Aorta (tissue), 5 donors: ENCODE measurements around the gene MEGF11. TPM values are rescaled to one million over a fixed set of nuclear protein-coding genes. Genes with fewer than 3 reads are reported as not detected.
"Not testable (repeated sequence)": the region's sequence is repeated elsewhere in the genome, so short reads cannot be mapped to it uniquely, and the experiment has no call there.

ENCODE experiments used
- ATAC-seq: fragments of 200-7000 bp; cut with Tn5 transposase; one replicate; pipeline ENCODE4 v1.9.1; 2022; ENCODE audit warnings: moderate library complexity; ENCODE audit not compliant: low FRiP score
- DNase-seq, 2 donors: peaks; one replicate each; pipeline ENCODE4 v3.0.0-alpha.2; 2020
- H3K27ac ChIP-seq, 2 donors: one replicate each; pipeline ENCODE4 v1.5.1; 2013; ENCODE audit warnings: low read length in 2 of 2, mild to moderate bottlenecking in 2 of 2, moderate library complexity in 2 of 2, control low read depth in 1 of 2, inconsistent platforms in 1 of 2, low read depth in 1 of 2
- H3K27me3 ChIP-seq, 2 donors: one replicate each; pipeline ENCODE4 v1.6.1; 2013; ENCODE audit warnings: control low read depth in 1 of 2, low read length in 1 of 2, mild to moderate bottlenecking in 1 of 2, moderate library complexity in 1 of 2; ENCODE audit not compliant: insufficient read depth in 2 of 2, control insufficient read depth in 1 of 2
- H3K36me3 ChIP-seq, 2 donors: one replicate each; pipeline ENCODE4 v1.6.1; 2013; ENCODE audit warnings: control low read depth in 1 of 2, low read length in 1 of 2, mild to moderate bottlenecking in 1 of 2; ENCODE audit not compliant: insufficient read depth in 2 of 2, control insufficient read depth in 1 of 2
- H3K4me1 ChIP-seq, 2 donors: one replicate each; pipeline ENCODE4 v1.6.1; 2013; ENCODE audit warnings: low read length in 2 of 2, control low read depth in 1 of 2, mild to moderate bottlenecking in 1 of 2, moderate library complexity in 1 of 2; ENCODE audit not compliant: insufficient read depth in 2 of 2, control insufficient read depth in 1 of 2
- H3K4me3 ChIP-seq, 2 donors: one replicate each; pipeline ENCODE4 v1.5.1; 2013; ENCODE audit warnings: low read length in 2 of 2, control low read depth in 1 of 2, mild to moderate bottlenecking in 1 of 2
- H3K9me3 ChIP-seq: one replicate; pipeline ENCODE4 v1.6.1; 2013; ENCODE audit warnings: mild to moderate bottlenecking, low read length; ENCODE audit not compliant: control insufficient read depth
- WGBS, 2 donors: extraction: QIAGEN DNeasy Blood & Tissue Kit; methylation state at CpG; one replicate each; pipeline ENCODE4 v1.1.7; 2013; 5-methylcytosine and 5-hydroxymethylcytosine counted together
- intact Hi-C, 2 donors: fragments of 100-400 bp; cut with DNase I; formaldehyde crosslinking; loops; one replicate each; pipeline versions ENCODE4 v1.14.2 to v1.15.0; 2022
- polyA plus RNA-seq, 2 donors: library from polyadenylated mRNA; stranded (reverse); fragments of 200-250 nt; gene quantifications; one replicate each; pipeline ENCODE4 v1.2.3, GENCODE V29; 2013
- total RNA-seq, 2 donors: library from RNA; stranded (reverse); fragmentation: NEBNext Ultra II Directional; extraction: Animal tissue kit (Norgen Biotek cat#: 25700); gene quantifications; one replicate each; pipeline ENCODE4 v1.2.1, GENCODE V29; 2021
- donor health status: healthy with polysubstance abuse.
- donor health status: Bipolar disorder and iron deficiency.
- donor health status: DM: no; HTN: no; CAD: no.
- donor health status: DM: no; HTN: no; CAD: no.
- donor health status: DM: yes; HTN: yes; CAD: no.

The MEGF11 gene
- total and polyA plus RNA-seq, 4 donors, result not detected

DNA sequence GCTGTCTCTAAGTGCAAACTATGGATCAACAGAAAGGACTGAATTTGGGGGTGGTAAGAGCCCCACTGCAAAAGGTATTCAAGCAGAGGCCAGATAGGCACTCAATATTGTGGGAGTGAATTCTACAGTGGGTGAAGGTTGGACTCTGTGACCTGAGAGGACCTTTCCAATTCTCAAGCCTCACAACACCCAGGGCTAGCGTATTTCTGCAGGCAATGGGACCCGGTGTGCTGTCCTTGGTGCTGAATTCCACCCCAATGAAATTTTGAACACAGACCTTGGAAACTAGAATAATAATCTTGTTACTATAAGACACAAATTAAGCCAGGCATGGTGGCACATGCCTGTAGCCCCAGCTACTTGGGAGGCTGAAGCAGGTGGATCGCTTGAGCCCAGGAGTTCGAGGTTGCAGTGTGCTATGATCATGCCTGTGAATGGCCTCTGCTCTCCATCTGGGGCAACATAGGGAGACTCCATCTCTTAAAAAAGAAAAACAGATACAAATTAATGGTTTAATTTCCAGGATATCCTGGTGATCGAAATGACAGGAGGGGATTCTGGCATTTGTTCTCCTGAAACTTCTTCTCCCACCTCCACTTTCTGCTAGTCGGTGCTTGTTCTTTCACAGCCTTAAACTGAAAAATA, 248.8 kb downstream of the MEGF11 start:
- ATAC-seq (no peak), DNase-seq (peak in 1 of 2 donors; percentile 34)
- H3K36me3 ChIP-seq, result no peaks in the 10 kb centered on the region
- 38 to 39% methylated on average over 6 of the region's 6 CpGs for WGBS, 2 donors
- intact Hi-C loops, result no loop called here
- peaks cover 0 to 2% of the 10 kb centered on the region in 2 donors for H3K27me3 ChIP-seq
- no peak overlapping the region for H3K4me3 ChIP-seq
- H3K4me1 ChIP-seq, result no peaks in the 10 kb centered on the region
- no peak overlapping the region for H3K27ac ChIP-seq
- peaks cover 1% of the 10 kb centered on the region for H3K9me3 ChIP-seq

- H3K9me3 ChIP-seq, H3K4me1 ChIP-seq, H3K4me3 ChIP-seq, DNase-seq, H3K27ac ChIP-seq, intact Hi-C loops, ATAC-seq, H3K27me3 ChIP-seq, H3K36me3 ChIP-seq: not testable (repeated sequence)
- 78 to 87% methylated on average over 4 of the region's 4 CpGs for WGBS, 2 donors
These were observed 250.4 kb downstream of the MEGF11 start for GRCh38 chr15:66003129-66003528.

- intact Hi-C loops, result no loop called here
- H3K9me3 ChIP-seq, result no peaks in the 10 kb centered on the region
- H3K4me3 ChIP-seq, result no peak overlapping the region
- ATAC-seq (no peak), DNase-seq (no peak)
- no peaks in the 10 kb centered on the region for H3K4me1 ChIP-seq
- no peaks in the 10 kb centered on the region for H3K36me3 ChIP-seq
- H3K27ac ChIP-seq, result no peak overlapping the region
- WGBS, 2 donors, result 14 to 16% methylated on average over 8 of the region's 8 CpGs
- no peaks in the 10 kb centered on the region for H3K27me3 ChIP-seq
These were observed 251.7 kb downstream of the MEGF11 start for GRCh38 chr15:66001717-66002426.

DNA sequence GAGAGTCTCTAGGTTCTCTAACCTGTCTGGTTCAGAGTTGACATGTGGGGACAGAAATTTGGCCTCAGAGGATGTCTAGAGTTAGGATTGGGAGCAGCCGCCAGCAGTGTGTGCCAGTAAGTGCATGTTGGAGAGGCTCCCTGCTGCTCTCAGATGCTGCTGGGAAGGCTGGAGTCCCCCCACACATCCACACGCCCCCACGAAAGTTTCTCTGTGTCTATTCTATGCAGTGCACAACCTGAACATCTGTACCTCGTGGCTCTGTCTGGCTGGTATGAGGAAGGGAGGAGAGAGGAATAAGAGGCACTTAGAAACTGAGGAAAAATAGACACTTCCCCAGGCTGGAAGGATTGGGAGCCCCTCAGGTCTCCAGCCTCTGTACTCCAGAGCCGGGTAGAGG, 252.5 kb downstream of the MEGF11 start:
- intact Hi-C loops, result no loop called here
- DNase-seq (no peak), ATAC-seq (no peak)
- Histone ChIP-seq H3K36me3 (no peaks in the 10 kb centered on the region), H3K9me3 (no peaks in the 10 kb centered on the region), H3K27ac (no peak overlapping the region), H3K27me3 (no peaks in the 10 kb centered on the region), H3K4me1 (no peaks in the 10 kb centered on the region), H3K4me3 (no peak overlapping the region)
- WGBS, 2 donors, result 40 to 47% methylated on average over 5 of the region's 5 CpGs

- H3K27me3 ChIP-seq, result no peaks in the 10 kb centered on the region
- no peaks in the 10 kb centered on the region for H3K9me3 ChIP-seq
- H3K36me3 ChIP-seq, result no peaks in the 10 kb centered on the region
- no peak for DNase-seq
- no peak overlapping the region for H3K4me3 ChIP-seq
- intact Hi-C loops, result no loop called here
- no peak overlapping the region for H3K27ac ChIP-seq
- 12 to 24% methylated on average over 9 of the region's 9 CpGs for WGBS, 2 donors
- H3K4me1 ChIP-seq, result no peaks in the 10 kb centered on the region
- no peak for ATAC-seq
These were observed 255.1 kb downstream of the MEGF11 start for GRCh38 chr15:65998486-65998885.

DNA sequence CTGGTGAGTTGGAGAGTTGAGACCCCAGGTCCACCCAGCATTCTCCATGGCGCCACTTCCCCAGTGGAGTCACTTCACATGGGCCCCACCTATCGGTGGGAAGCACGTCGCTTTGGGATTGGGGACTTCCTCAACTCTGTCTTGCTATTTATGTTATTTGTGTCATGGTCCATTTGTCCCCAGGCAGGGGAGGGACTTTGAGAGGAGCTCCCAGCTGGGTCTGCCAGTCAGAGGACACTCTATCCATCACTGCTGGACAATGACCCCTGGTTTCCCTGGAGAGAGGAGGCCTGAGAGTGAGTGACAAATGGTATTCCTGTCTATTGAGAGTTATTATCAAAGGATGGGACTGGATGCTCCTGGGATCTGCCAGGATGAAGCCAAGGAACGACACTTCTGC, 256.6 kb downstream of the MEGF11 start:
- H3K27ac ChIP-seq, result no peak overlapping the region
- intact Hi-C loops, result no loop called here
- WGBS, 2 donors, result 17 to 29% methylated on average over 5 of the region's 5 CpGs
- H3K27me3 ChIP-seq, result no peaks in the 10 kb centered on the region
- ATAC-seq (no peak), DNase-seq (no peak)
- no peaks in the 10 kb centered on the region for H3K4me1 ChIP-seq
- H3K9me3 ChIP-seq, result no peaks in the 10 kb centered on the region
- no peaks in the 10 kb centered on the region for H3K36me3 ChIP-seq
- no peak overlapping the region for H3K4me3 ChIP-seq

GRCh38 chr15:65994832-65995231, 258.7 kb downstream of the MEGF11 start:
- Histone ChIP-seq H3K4me3 (no peak overlapping the region), H3K36me3 (no peaks in the 10 kb centered on the region), H3K27ac (no peak overlapping the region), H3K27me3 (no peaks in the 10 kb centered on the region), H3K4me1 (no peaks in the 10 kb centered on the region), H3K9me3 (no peaks in the 10 kb centered on the region)
- DNase-seq (peak in 1 of 2 donors; percentile 15), ATAC-seq (no peak)
- intact Hi-C loops, result no loop called here
- whole genome bisulfite sequencing, 2 donors, result 68 to 70% methylated on average over 4 of the region's 4 CpGs

DNA sequence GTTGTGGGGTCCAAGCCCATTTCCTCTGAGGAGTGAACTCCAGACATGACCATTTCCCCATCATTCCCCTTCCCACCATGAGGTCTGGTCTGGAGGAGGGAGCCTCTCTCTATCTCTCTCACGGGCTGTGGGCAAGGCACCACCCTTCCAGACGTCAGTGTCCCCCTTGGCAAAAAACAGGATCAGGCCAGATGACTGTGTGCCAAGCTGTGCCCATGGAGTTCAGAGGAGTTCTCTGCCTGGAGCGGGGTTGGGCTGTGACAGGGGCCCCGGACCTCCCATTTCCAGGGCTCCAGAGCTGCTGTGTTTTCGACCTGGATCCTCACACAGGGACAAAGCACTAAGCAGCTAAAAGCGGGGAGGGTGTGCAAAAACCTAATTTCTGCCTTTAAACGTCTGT, 259.8 kb downstream of the MEGF11 start:
- peak in 1 of 2 donors; percentile 28 for DNase-seq
- no peak overlapping the region for H3K27ac ChIP-seq
- H3K4me3 ChIP-seq, result no peak overlapping the region
- no peaks in the 10 kb centered on the region for H3K27me3 ChIP-seq
- ATAC-seq, result no peak
- intact Hi-C loops, result no loop called here
- no peaks in the 10 kb centered on the region for H3K36me3 ChIP-seq
- 49 to 54% methylated on average over 7 of the region's 7 CpGs for WGBS, 2 donors
- no peaks in the 10 kb centered on the region for H3K4me1 ChIP-seq
- H3K9me3 ChIP-seq, result no peaks in the 10 kb centered on the region

DNA sequence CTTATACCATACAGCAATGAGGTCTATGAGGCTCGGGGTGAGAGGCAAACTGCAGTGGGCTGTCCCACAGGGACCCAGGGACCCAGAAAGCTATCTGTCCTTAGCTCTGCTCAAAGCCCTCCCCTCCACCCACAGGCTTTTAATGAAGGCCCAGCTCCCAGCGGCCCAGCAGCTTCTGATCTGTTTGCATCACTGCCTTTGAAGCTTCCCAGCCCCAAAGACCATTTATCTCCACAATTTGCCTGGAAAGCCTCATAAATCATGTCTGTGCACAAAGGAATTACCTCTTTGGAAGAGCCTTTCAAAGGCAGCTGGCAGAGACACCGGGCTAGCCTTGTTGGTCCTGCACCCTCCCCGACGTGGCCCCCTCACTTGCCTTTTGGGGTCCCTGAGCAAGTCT, 260.3 kb downstream of the MEGF11 start:
- DNase-seq (peak in 1 of 2 donors; percentile 30), ATAC-seq (no peak)
- Histone ChIP-seq H3K27ac (no peak overlapping the region), H3K4me1 (no peaks in the 10 kb centered on the region), H3K27me3 (no peaks in the 10 kb centered on the region), H3K4me3 (no peak overlapping the region), H3K9me3 (no peaks in the 10 kb centered on the region), H3K36me3 (no peaks in the 10 kb centered on the region)
- intact Hi-C loops, result no loop called here
- WGBS, 2 donors, result 9 to 21% methylated on average over 5 of the region's 5 CpGs
